Activated CD8-positive, alpha-beta memory T cell treated with anti-CD3 and anti-CD28 coated beads for 36 hours (primary cell): Measurements from ENCODE around the gene KLF1. TPM values are rescaled to one million over a fixed set of nuclear protein-coding genes. Genes with fewer than 3 reads are reported as not detected.

Source experiments
- CTCF ChIA-PET: fragments of 350-600 bp; sonication (Branson Sonifier 250); formaldehyde crosslinking; loops from one replicate; lab custom pipeline; 2021; ENCODE audit warnings: antibody characterized with exemption; lab: Charles Lee
- POLR2A ChIA-PET: fragments of 350-600 bp; sonication (Branson Sonifier 250); formaldehyde crosslinking; loops from one replicate; lab custom pipeline; 2021; ENCODE audit warnings: antibody characterized with exemption; lab: Charles Lee
- total RNA-seq, 2 experiments: library from RNA; stranded (reverse); gene quantifications; one replicate each; pipeline ENCODE4 v1.2.3, GENCODE V29; 2021

The KLF1 gene
- total RNA-seq, 2 experiments from 2014 or later, result 0.69 to 0.84 TPM

GRCh38 chr19:12858041-12858928 lies 28.7 kb downstream of the KLF1 start:
- ChIA-PET CTCF (interaction anchor here (0.6 kb wide), 1 partner anchor 11 kb away, joined by 5 read pairs; no protein-coding TSS in a partner anchor), POLR2A (interaction anchor here (0.6 kb wide), 1 partner anchor 58 kb away, joined by 5 read pairs; no protein-coding TSS in a partner anchor)

GRCh38 chr19:12856653-12857052 lies 30.3 kb downstream of the KLF1 start:
- POLR2A ChIA-PET, result no interaction called here
- CTCF ChIA-PET, result interaction anchor here (0.9 kb wide), 1 partner anchor 12 kb away, joined by 3 read pairs; no protein-coding TSS in a partner anchor

DNA sequence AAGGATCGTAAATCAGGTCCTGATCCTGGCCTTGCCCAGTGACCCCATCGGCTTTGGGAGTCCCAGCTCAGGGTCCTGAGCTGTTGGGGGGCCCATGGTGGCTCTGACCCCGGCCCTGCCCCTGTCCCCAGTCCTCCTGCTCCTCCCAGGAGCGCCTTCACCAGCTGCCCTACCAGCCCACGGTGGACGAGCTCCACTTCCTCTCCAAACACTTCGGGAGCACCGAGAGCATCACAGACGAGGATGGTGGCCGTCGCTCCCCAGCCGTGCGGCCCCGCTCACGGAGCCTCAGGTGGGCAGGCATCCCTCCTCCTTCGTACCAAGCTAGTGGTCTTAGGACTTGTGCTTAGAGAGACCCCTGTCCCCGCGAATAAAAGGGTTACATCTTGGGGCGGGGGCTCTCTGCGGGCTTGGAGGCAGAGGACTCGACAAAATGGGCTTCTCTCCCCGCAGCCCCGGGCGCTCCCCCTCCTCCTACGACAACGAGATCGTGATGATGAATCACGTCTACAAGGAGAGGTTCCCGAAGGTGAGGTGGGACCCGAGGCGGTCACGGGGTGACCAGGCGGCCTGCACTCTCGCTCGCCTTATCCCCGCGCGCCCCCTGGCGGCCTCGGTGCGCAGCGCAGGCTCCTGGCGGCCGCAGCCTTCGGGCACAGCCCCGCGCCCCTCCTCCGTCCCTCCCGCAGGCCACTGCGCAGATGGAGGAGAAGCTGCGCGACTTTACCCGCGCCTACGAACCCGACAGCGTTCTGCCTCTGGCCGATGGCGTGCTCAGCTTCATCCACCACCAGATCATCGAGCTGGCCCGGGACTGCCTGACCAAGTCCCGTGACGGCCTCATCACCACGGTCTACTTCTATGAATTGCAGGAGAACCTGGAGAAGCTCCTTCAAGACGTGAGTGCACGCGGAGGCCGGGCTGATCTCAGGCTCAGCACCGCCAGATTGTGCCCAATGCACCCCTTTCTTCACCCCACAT lies 39.6 kb downstream of the KLF1 start:
- ChIA-PET POLR2A (interaction anchor here (0.5 to 1.1 kb wide), 5 partner anchors 10 to 160 kb away, joined by 3 to 4 read pairs (median 3); no protein-coding TSS in a partner anchor), CTCF (interaction anchor here (0.7 to 4.9 kb wide), 51 partner anchors 9 to 283 kb away, joined by 3 to 83 read pairs (median 4); partner anchors contain the start of genes DNASE2, FBXW9, GCDH and GET3)

DNA sequence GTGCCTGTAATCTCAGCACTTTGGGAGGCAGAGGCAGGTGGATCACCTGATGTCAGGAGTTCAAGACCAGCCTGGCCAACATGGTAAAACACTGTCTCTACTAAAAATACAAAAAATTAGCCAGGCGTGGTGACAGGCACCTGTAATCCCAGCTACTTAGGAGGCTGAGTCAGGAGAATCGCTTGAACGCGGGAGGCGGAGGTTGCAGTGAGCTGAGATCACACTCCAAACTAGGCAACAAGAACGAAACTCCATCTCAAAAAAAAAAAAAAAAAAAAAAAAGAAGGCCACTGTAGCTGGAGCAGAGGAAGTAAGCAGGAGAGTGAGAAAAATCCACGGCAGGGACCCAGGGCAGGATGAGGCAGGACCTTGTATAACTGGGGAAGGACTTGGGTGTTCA lies 40.4 kb downstream of the KLF1 start:
- ChIA-PET POLR2A (interaction anchor here (0.5 kb wide), 1 partner anchor 39 kb away, joined by 3 read pairs; no protein-coding TSS in a partner anchor), CTCF (interaction anchor here (0.6 to 4.9 kb wide), 25 partner anchors 8 to 1491 kb away, joined by 3 to 83 read pairs (median 5); partner anchors contain the start of genes DNASE2, GCDH, GET3 and RTBDN)

GRCh38 chr19:12843999-12844732 lies 42.8 kb downstream of the KLF1 start:
- CTCF ChIA-PET, result interaction anchor here (0.8 to 4.9 kb wide), 4 partner anchors 13 to 250 kb away, joined by 3 to 83 read pairs (median 32); no protein-coding TSS in a partner anchor
- POLR2A ChIA-PET, result interaction anchor here (0.6 kb wide), 1 partner anchor 1358 kb away, joined by 3 read pairs; no protein-coding TSS in a partner anchor

- ChIA-PET POLR2A (no interaction called here), CTCF (no interaction called here)
Observed at GRCh38 chr19:12843328-12843727, 43.7 kb downstream of the KLF1 start.

DNA sequence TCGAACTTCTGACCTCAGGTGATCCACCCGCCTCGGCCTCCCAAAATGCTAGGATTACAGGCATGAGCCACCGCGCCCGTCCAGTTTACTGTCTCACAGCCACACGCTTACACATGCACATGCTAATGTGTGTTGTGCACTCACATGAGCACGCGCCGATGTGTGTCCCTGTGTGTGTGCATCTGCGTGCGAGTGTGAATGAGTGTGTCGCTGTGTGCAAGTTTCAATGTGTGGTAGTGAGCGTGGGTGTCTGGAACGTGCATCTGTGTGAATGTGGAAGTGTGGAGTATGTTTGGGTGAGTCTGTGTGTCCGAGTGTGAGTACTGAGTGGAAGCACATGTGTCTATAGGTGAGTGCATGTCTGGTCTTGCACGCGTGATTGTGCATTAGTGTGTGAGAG lies 44.5 kb downstream of the KLF1 start:
- CTCF ChIA-PET, result no interaction called here
- POLR2A ChIA-PET, result no interaction called here

DNA sequence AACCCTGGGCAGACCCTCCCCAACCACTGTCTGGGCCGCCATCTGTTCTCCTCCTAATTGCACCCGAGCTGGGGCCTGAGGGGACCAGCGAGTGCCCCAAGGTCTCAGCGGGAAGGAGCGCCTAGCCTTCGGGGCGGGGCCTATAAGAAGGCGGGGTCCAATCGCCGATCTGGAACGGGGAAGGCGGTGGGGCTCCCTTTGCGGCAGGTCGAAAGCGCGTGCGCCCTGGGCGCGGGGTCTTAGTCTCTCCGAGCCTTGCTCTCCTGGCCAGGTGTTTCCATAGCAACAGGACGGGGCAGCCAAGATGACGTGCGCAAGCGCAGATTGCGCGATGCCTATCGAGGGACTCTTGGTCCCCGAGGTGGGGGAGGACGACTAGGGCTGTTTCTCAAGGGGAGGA lies 45.9 kb downstream of the KLF1 start:
- CTCF ChIA-PET, result no interaction called here

DNA sequence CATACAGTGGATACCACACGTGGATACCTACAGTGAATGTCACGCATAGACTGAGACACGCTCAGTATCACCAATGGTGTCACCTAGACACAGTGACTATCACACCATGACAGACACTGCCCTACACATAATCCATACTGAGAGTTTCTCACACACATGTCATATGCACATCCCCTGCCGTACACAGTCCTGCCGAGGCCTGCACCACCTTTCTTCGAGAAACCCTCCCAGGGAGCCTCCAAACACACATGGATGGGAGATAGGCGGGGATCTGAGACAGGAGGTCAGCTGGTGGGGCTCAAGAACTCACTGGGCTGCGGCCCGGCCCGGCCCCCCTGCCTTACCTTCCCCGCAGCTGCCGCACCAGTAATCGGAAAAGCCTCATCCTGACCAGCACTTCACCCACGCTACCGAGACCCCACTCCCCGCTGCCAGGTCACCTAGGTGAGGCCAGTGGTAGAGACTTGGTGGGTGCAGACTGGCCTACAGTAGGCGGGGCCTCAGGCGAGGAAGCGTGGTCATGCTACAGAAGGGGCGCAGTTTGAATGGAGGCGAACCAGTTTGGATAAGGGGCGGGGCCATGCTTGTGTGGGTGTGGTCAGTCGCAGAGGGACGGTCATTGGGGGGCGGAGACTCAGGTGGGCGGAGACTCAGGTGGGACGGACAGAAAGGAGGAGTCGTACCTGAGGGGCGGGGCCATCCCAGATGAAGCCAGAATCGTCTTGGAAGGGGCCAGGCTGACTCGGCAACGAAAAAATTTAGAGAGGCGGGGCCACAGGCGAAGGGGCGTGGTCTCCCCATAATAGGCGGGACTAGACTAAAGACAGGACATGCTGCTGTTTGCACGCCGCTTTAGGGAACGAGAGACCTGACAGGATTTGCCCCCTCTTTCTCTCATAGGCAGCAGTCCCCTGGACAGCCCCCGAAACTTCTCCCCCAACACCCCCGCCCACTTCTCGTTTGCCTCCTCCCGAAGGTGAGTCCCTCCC lies 46.6 kb downstream of the KLF1 start:
- ChIA-PET POLR2A (no interaction called here), CTCF (interaction anchor here (1.5 kb wide), 1 partner anchor 38 kb away, joined by 3 read pairs; the partner anchor contains the start of gene THSD8)

More for the DNA sequence above, 45.9 kb downstream of the KLF1 start:
- POLR2A ChIA-PET, result no interaction called here

DNA sequence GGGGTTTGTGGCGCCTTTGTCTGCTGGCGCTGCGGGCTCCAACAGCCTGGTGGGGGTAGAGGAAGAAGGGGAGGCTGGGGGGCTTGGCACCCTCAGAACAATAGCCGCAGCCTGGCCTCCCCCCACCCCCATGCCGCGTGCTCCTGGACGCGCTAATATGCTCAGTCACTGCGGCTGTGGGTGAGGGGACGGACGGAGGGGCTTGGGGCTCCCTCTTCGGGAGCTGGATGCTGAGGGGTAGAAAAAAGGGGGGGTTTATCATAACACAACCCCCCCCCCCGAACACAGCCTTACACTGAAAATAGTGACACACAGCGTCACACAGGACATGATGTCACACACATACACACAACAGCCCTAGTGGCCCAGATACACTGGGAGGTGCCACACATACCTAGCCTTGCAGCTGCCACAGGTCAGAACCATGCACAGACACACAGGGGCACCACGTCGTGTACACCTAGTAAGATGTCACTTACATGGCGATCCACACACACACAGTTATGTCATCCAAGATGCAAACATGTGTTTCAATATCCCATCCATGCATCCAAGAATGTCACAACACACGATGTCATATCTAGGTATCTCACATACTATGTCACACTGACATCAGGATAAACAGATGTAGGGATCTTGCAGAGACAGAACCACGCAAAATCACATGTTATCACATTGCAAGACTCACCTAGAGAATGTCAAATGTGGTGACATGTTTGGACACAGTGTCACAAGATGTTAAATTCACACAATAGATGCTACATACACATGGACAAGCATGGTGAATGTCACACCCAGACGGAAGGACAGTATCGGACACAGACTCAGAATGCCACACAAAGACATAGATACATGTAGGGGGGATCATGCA lies 47.9 kb downstream of the KLF1 start:
- CTCF ChIA-PET, result interaction anchor here (0.7 to 1.5 kb wide), 3 partner anchors 8 to 70 kb away, joined by 3 to 5 read pairs (median 3); partner anchors contain the start of gene THSD8
- POLR2A ChIA-PET, result no interaction called here

DNA sequence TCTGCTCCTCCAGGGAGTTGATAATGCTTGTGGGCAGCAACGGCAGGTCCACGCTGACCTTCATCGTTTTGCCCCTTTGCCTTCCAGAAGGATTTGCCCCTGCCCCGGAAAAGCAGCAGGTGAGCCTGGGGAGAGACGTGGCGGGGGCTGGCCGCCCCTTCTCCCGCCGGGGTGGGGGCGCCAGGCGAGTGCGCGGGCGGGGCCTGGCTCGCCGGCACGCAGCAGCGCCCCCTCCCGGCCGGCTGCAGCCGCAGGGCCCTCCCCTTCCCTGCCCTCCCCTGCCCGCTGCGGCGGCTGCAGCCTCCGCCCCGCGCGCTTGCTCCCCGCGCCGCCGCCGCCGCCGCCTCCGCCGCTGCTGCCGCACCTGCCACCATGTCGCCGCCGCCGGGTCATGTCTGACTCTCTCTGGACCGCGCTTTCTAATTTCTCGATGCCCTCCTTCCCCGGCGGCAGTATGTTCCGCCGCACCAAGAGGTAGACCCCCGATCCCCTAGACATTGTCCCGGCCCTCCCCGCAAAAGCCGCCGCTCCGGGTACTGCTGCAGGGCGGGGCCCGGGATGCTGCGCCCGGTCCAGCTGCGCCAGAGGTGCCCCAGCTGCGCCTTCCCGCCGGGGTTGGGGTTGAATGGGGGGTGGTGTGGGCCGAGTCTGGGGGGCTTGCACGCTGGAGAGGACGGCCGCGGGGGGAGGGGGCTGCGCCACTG lies 48.7 kb downstream of the KLF1 start, which contains the start of gene MAST1:
Gene MAST1 (plus strand): TSS at position 334 of the 704 bp plus-strand sequence. CDS start 58 bp downstream, at position 392.
- POLR2A ChIA-PET, result no interaction called here
- CTCF ChIA-PET, result interaction anchor here (1.0 to 1.5 kb wide), 3 partner anchors 9 to 71 kb away, joined by 3 to 4 read pairs (median 3); partner anchors contain the start of gene THSD8

- CTCF ChIA-PET, result interaction anchor here (0.6 to 1.3 kb wide), 7 partner anchors 10 to 79 kb away, joined by 3 to 6 read pairs (median 4); no protein-coding TSS in a partner anchor
- POLR2A ChIA-PET, result no interaction called here
Observed at GRCh38 chr19:12837225-12837624, 49.8 kb downstream of the KLF1 start.

GRCh38 chr19:12836529-12836863 lies 50.5 kb downstream of the KLF1 start:
- ChIA-PET CTCF (interaction anchor here (1.0 to 1.3 kb wide), 2 partner anchors 10 to 76 kb away, joined by 4 to 6 read pairs; no protein-coding TSS in a partner anchor), POLR2A (no interaction called here)

- POLR2A ChIA-PET, result interaction anchor here (0.6 kb wide), 1 partner anchor 16 kb away, joined by 3 read pairs; no protein-coding TSS in a partner anchor
- CTCF ChIA-PET, result interaction anchor here (1.1 to 1.5 kb wide), 3 partner anchors 12 to 77 kb away, joined by 3 to 10 read pairs (median 7); no protein-coding TSS in a partner anchor
Observed at GRCh38 chr19:12834976-12835757, 51.8 kb downstream of the KLF1 start.
